H1 (cell line): ENCODE data around the gene NAB1. TPM values are rescaled to one million over a fixed set of nuclear protein-coding genes. Genes with fewer than 3 reads are reported as not detected.

Experiments used
- ATF2 ChIP-seq: IDR thresholded peaks from 2 replicates; pipeline ENCODE4 v1.6.1; 2012; ENCODE audit warnings: low read length, inconsistent platforms
- E2F6 ChIP-seq: IDR thresholded peaks from 2 replicates; pipeline ENCODE4 v1.6.1; 2012; ENCODE audit warnings: inconsistent platforms
- POLR2A ChIP-seq, 2 experiments: IDR thresholded peaks; 1 replicate in 1 of 2; 2 replicates in 1 of 2; pipeline ENCODE4 v1.6.1; 2011; ENCODE audit warnings: low read depth in 2 of 2, low read length in 2 of 2, mild to moderate bottlenecking in 2 of 2; ENCODE audit errors: control extremely low read depth in 1 of 2
- SP4 ChIP-seq: IDR thresholded peaks from 2 replicates; pipeline ENCODE4 v1.6.1; 2012; ENCODE audit warnings: low read length, inconsistent platforms
- polyA plus RNA-seq, 7 experiments: library from polyadenylated mRNA; depleted of rRNA in 3 of 7; stranded (reverse) in 5 of 7; unstranded in 2 of 7; fragments of >200 nt in 5 of 7; fragments of 200-250 nt in 2 of 7; gene quantifications; 1 replicate in 5 of 7; 2 replicates in 1 of 7; 4 replicates in 1 of 7; pipeline versions ENCODE4 v1.2.1 to v1.2.3, GENCODE V29; 2011 to 2013; ENCODE audit warnings: missing spikeins in 2 of 7, mixed read lengths in 2 of 7
- total RNA-seq: library from RNA; stranded (reverse); fragmentation: NEBNext Ultra II Directional; extraction: Animal tissue kit (Norgen Biotek cat#: 25700); gene quantifications from 2 replicates; pipeline ENCODE4 v1.2.1, GENCODE V29; 2021

The NAB1 gene
- total and polyA plus RNA-seq, 2 of the 8 experiments (the other 6 are each of a cell fraction or from before 2014, with no cell fraction given), result 8.5 to 28.6 TPM

DNA sequence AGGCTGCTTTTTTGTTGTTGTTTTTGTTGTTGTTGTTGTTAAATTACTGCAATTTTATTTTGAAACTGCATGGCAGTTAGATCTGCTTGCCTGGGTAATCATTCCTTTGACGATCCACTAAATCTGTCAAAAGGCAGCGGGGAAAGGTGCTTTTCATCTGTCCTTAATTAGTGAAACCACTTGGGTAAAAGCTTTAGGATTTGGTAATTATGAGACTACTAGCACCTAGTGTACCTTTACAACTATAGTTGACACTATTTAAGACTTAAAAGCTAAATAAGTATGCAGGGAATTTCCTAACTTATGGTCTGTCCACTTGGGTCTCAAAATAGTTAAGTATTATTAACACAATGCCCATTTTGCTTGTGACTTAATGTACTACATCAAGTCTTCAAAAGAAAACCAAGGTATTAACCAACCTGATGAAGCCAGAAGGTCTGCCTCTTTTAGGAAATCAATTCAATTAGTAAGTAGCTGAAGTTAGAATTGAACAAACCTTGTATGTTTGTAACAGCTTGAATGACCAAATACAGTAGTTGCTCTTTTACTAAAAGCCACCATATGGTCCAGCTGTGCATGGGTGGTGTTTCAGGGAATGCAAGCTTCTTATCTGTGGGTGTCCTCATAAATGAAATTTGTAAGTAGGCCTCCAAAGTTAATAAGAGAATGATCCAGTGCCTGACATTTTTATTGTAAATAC lies 44.8 kb downstream of the NAB1 start (continued):
- TF ChIP-seq ATF2, result no peak
- no peak for TF ChIP-seq SP4
- TF ChIP-seq POLR2A (IDR thresholded peaks at IDR 0.05; ENCODE audit: control extremely low read depth in 1 of 2, low read depth in 2 of 2, low read length in 2 of 2), result no peak
- TF ChIP-seq E2F6, result no peak
